GM21390 (cell line): ENCODE results near the gene CELSR1.
"Not testable (repeated sequence)": the region's sequence is repeated elsewhere in the genome, so short reads cannot be mapped to it uniquely, and the experiment has no call there.

Experiments
- ATAC-seq: cut with Tn5 transposase; IDR thresholded peaks from one replicate; pipeline ENCODE4 v1.9.1; 2021; ENCODE audit not compliant: unreplicated experiment

CELSR1 gene

DNA sequence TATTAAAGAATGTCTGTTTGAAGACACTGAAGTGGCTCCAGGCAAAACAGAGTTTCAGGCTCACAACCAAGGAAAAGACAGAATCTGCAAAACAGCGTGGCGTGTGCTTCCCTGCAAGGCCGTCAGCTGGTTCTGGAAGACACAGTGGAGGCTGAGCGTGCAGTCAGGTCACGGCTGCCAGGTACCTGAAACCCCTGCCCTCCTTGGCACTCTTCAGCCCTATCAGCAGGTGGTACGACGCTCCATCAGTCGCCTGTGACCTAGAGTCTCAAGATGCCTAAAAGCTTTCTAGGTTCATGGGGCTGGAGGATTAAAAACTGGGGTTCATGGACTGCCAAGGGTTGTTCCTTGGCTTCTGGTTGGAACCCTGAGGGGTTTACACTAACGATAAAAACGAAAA is 136.1 kb downstream of the CELSR1 start:
- ATAC-seq: no peak

DNA sequence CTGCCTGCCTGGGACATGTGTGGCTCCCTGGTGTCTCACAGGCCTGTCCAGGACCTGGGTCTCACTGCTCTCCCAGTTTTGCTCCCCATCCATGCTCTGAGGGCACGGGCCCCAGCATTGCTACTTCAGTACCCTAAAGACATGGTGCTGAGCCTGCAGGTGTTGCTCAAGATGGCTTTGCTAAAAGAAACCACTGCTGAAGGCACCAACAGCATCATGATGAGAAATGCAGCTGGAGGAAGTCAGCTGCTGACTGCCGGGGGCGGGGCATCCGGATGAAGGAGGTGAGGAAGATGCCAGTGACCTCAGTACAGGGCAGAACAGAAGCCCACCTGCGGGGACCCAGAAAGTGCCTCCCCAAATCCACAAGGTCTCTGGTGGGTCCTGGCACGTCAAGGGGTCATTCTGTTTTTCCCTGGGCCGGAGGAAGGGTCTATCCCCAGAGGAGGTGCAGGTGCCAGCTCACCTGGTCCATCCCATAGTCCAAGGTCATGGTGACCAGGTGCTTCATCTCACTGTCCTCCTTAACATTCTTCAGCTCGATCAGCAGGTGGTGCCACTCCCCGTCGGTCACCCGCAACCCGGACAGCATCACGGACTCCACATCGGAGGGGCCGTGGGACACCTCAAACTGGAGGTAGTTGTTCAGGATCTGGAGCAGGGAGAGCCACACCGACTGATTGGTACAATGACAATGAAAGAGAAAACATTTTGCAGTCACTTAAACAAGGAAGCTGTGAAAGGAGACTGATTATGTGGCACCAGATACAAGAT is 138.0 kb downstream of the CELSR1 start:
- ATAC-seq: no peak

DNA sequence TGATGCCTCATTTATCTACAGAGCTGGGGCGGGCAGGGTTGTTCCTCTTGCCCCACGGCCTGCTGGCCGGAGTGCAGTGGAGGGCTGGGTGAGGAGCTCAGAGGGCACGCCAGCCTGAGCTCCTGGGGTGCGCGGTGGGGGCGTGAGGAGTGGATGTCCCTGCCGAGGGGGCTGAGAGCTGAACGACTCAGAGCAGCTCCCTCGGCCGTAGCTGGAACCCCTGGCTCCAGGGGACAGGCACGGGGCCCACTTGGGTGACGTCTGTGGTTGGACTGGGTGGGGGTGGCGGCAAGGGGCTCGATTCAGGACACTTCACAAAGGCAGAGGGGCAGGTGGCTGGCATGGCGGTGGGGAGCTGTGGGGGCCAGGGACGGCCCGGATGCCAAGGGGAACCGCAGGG is 139.5 kb downstream of the CELSR1 start:
- ATAC-seq: no peak

DNA sequence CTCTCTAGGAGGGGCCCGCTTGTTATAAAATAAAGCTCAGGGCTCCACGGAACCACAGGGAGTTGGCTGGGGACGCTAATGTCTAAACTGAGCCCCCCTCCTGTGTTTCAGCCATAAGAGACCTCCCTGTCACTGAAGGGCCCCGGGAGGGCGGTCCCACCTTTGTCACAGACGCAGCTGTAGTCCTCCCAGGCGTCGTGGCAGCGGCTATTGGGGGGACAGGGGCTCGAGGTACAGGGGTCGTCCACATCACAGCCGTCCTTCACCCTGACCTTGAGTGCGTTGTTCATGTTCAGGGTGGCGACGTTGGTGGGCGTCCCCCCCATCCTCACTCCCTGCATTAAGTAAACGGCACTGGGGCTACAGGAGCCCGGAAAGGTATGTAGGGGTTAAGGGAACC is 139.9 kb downstream of the CELSR1 start:
- no peak for ATAC-seq

DNA sequence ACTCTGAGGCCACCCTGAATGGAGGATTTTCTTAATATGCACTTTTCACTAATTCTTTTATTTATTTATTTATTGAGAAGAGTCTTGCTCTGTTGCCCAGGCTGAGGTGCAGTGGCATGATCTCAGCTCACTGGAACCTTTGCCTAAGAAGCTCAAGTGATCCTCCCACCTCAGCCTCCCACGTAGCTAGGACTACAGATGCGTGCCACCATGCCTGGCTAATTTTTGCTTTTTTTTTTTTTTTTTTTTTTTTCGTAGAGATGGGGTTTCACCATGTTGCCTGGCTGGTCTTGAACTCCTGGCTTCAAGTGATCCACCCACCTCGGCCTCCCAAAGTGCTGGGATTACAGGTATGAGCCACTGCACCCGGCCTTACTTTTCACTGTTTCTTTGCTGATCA is 140.4 kb downstream of the CELSR1 start:
- ATAC-seq: not testable (repeated sequence)

DNA sequence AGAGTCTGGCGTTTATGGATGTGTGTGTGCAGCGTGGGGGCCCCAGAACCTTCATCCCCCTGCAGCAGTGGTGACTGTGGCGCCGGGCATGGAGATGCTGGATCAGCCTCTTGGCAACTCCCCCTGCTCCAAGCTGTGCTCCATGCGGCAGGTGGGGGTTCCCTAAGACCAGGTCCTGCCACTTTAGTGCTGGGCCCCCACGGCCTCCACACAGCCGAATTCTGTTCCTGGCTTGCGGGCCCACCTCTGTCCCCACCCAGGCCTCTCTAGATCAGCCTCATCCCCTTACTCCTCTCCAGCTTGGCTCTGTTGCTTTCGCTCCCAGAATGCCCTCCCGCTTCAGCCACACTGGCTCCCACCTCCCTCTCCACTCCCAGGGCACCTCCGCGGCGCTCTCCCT is 142.3 kb downstream of the CELSR1 start:
- no peak for ATAC-seq

DNA sequence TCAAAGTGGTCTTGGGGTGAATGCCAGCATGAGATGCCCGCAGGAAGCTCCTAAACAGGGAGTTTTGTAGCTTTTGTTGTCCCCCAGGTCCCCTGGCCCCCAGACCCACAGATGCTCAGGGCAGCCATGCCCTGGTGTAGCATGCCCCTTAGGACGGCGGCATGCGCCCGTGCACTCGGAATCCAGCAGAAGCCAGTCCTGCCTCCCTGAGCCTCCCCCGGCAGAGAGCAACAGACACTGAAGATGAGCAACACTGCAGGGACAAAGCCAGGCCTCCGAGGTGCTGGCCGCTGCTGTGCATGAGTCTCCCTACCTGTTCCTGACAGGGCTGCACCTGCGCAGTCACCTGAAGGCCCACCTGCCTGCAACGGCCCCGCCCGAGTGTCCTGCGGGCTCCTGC is 142.8 kb downstream of the CELSR1 start:
- no peak for ATAC-seq

DNA sequence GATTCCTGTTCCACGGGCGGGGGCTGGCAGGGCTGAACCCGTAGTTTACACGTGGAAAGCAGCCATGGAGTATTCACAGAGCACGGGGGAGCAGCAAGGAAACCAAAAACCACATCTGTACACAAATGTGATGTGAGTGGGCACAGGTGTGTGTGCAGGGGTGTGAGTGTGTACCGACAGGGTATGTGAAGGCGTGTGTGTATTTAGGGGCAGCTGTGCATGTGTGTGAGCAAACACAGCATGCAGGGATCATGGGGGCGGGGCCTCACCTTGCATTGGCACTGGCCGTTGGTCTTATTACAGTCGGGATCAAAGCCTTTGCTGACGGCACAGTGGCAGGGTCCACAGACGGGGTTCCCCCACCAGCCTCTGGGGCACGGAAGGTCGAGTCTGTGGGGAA is 143.5 kb downstream of the CELSR1 start:
- ATAC-seq: no peak

DNA sequence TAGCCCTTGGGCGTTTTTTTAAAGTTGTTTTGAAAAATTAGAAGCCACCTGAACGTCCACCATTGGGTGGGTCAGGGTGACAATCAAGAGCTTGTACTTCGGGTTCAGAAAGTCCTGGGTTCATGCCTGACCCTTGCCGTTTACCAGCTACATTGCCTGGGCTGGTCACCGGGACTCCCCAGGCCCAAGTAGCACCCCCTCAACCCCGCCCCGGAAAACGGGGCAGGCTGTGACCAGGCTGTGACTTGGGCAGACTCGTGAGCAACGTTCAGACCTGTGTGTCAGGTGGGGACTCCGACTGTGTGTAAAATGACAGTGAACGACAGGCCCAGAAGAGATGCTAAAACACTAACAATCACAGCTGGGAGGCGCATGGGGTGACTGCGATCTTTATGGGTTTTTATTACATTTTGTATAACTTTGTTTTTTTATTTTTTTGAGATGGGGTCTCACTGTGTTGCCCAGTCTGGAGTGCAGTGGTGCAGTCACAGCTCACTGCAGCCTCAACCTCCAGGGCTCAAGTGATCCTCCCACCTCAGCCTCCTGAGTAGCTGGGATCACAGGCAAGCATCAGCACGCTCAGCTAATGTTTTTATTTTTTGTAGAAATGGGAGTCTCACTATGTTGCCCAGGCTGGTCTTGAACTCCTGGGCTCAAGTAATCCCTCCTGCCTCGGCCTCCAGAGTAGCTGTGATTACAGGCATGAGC is 145.1 kb downstream of the CELSR1 start:
- no peak for ATAC-seq

DNA sequence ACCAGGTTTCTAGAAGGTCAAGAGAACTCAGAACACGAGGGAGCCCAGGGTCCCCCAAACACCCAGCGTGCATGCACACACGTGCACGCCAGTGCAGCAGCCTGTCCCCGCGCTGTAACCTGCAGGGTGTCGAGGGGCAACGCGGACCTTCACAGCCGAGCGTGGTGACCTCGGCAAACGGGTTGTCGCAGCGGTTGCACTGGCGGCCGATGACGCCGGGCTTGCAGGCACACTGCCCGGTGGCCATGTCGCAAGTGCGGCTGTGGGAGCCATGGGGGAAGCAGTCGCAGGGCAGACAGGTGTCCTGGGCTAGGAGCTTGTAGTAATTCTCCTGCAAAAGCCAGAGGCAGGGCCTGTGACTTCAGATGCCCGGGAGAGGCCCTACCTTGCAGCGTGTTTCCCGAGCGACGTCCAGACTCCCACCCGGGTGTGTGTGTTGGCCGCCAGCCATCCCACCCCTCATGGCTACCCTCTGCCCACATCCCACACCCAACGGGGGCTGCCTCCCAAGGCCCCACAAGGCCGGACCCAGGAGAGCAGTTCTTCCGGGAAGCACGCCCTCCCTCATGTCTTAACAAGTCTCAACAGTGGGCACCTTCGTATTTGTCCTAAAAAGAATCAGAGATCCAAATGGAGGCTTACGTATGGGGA is 145.8 kb downstream of the CELSR1 start:
- ATAC-seq: no peak

DNA sequence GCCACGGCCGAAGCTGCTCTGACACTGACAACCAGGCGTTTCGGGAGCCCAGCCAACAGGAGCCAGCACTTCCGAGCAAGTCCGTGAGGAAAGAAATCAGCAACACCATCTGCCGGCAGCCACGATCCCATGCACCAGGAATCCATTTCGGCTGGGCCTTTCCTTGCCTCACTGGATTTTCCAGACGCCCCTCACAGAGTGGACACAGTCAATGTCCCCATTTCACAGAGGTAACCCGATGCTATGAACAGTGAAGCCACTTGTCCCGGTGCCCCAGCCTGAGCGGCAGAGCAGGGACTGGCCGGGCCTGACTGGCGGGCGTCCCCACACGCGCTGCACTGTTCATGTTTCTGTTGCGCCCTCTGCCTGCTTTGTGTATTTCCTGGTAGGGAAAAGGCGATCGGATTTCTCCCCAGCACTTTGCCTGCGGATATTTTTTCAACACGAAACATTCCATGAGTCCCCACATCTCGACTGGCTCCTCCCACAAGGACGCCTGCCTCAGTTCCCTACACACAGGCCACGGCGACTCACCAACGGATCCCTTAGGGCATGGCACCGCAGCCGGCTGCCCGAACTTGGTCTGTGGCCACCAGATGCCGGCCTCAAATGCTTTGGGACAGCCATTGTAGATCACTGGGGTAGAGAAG is 146.6 kb downstream of the CELSR1 start:
- ATAC-seq: no peak

DNA sequence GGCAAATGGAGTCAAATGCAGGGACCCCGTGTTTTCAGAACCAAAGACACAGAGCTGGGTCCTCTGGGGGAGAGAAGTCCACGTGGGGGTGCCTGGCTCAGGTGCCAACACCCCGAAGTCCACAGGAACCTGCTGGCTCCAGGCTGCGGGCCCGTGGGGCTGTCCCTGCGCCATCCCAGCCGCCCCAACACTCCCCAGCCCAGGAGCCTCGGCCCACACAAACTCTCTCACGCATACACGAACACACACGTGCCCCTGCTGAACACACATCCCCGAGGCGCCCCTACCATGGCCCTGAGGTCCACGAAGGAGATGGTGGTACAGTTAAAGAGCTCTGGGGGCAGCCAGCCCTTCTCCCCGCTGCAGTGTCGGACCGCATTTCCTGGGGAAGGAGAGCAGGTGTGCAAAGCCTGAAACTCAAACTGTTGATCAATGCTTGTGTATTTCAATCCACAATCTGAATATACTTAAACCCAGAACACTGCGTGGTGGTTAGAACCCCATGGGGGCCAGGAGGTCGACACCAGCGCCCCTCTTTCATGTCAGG is 147.2 kb downstream of the CELSR1 start:
- ATAC-seq: no peak

DNA sequence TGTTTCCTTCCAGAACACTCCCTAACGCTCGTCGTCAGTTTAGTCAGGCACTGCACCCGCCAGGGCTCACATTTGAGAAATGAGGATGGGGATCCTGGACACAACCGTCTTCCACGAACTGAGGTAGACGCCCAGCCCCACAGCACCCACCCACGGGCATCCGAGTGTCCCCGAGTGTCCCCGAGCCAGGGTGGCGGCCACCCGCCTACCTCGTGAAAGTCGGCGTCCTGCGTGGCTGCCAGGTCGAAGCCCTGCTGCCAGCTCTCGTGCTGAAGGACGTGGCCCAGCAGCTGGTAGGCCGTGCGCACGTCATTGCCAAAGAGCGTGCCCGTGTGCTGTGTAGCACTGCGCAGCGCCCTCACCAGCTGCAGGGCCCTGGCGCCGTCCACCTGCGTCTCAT is 148.3 kb downstream of the CELSR1 start:
- no peak for ATAC-seq

DNA sequence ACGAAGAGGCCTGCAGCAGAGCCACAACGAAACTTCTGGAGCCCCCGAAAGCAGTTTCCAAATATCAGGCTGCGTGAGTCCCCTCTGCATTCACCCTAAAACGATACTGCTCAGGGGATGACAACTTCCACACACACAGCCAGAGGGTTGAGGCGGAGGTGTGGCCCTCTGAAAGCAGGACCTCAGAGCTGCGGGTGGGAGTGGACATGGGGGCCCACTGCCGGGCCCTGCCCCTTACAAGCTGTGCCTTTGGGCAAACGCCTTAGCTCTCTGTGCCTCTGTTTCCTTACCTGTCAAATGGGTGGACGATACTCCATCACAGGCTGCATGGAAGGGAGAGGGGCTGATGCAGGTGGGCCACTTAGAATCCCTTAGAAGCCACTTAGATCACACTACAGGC is 148.8 kb downstream of the CELSR1 start:
- no peak for ATAC-seq

DNA sequence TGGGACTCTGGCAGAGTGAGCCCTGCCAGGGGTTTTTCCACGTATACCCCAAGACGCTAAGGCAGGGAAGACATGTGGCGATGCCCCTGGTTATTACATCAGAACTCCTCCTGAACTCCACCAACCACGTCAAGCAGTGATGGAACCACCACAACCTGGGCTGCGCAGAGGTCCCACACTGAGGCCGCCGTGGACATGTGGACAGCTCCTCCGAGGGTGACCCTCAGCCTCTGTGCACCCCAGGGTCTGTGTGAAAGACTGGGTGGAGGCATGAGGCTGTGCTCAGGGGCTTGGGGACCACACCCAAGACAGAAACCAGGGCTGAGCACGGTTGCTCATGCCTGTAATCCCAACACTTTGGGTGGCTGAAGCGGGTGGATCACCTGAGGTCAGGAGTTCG is 149.7 kb downstream of the CELSR1 start:
- ATAC-seq: no peak

DNA sequence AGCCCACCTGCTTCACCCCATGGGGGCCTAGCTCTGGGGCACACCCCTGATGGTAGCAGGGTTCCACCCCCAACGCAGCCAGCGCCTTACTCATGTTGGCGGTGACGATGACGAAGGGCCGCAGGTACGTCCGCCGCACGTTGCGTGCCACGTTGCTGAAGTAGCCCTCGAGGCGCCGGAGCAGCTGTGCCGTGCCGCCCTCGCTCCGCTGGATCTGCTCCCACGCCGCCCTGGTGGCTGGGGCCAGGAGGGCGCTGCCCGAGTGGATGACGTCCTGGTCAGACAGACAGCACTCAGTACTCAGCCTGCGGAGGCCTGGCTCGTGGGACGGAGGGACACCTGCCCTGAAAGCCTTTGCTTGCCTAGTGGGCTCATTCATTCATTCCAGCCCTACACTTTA is 151.1 kb downstream of the CELSR1 start:
- ATAC-seq: no peak

DNA sequence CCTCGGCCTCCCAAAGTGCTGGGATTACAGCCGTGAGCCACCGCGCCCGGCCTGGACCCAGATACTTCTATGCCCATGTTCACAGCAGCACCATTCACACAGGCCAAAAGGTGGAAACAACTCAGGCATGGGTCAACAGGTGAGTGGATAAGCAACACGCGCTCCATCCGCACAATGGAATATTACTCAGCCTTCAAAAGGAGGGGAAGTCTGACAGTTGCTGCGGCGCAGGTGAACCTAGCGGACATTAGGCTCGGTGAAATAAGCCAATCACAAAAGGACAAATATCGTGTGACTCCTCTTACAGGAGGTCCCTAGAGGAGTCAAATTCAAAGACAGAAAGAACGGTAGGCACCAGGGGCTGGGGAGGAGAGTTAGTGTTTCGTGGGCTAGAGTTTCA is 154.9 kb downstream of the CELSR1 start:
- no peak for ATAC-seq

DNA sequence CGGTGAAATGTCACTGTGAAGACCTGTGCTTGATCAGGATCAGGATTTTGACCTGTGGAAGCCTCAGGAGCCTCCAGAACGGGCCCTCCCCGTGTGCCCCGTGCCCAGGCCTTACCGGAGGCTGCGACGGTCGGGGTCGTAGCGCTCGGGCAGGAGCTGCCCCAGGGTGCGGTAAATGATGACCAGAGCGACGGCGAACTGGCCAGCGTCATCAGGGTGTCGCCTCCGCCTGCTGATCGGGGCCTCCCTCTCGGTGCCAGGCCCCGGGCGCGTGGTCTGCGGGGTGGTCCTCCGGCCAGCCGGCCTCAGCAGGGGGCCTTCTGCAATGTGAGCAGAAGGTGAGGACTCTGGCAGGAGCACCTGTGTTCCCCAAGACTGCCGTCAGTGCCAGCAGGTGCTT is 155.7 kb downstream of the CELSR1 start:
- no peak for ATAC-seq

DNA sequence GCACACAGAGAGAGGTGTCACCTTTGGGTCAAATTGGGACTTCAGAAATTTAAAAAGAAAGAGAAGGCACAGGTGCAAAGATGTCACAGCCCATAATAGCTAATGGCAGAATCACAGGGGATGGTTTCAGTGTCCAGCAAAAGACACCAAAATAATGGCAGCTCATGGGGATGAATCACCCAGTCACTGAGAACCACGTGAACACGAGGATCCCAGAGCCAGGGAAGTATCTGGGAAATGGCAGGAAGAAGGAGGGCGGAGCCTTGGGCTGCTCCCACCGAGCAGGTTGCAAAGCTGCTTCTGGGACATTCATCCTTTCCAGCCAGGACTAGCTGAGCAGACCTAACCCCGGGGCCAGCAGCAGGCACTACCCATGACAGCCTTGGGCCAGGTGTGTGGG is 156.3 kb downstream of the CELSR1 start:
- ATAC-seq: no peak

DNA sequence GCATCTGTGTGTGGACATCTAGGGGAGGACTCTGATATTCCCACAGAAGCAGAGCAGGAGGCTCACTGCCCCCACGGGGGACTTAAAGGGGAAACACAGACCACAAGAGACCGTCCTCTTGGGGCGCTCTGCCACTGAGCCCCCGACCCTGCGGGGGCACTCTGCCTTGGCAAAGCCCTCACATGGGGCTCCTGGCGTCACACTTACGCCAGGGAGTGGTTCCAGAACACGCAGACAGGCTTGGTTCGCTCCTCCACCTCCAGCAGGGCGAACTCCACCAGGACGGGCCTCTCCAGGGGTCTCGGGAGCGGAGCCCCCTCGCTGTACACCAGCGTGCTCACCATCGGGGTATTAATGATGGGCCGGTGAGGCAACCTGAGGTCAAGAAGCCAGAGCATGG is 156.8 kb downstream of the CELSR1 start:
- ATAC-seq: no peak

DNA sequence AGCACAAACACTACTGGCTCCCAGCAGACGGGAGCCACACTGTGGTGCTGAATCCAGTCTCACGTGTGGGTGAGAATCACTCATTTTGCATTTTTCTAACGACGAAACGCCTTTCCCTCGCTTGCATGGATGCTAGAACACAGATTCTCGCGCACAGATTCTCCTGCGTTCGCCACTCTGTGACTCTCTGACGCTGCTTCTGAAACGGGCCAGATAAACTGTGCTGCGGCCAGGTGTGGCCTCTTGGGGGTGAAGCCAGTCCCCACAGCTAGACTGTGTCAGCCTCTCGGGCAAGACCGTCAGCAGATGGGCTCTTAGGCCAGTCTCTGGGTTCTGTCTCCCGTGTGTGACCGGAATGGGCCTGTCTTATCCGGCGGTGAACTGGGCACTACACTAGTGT is 157.4 kb downstream of the CELSR1 start:
- ATAC-seq: no peak
